Measurements from ENCODE around the gene COL7A1.

DNA sequence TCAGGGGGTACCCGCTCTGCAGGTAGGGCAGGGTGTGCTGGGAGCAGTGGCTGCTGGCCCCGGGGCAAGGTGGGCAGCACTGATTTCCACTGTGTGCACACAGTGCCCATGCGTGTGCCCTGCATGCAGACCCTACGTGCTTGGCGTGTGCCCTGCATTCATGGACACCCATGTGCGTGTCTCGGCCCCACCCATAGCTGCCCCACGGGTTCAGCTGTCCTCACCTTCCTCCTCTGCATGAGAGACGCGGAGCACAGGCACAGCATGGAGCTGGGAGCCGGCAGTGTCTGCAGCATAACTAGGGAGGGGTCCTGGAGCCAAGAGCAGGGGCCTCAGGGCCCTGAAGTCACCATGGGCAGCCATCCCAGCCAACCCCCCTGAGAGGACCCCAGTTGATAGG is 29.9 kb downstream of the COL7A1 start:
- TF ChIP-seq EGR1 (IDR thresholded peaks at IDR 0.05) = no peak
- TF ChIP-seq MAX (IDR thresholded peaks at IDR 0.05) = no peak
- TF ChIP-seq RAD21 (IDR thresholded peaks at IDR 0.05; ENCODE audit: low read depth) = no peak
- no peak for TF ChIP-seq NFIC (IDR thresholded peaks at IDR 0.05)
